Gastroesophageal sphincter (tissue), 3 donors: ENCODE results near the gene PTGFR.

ENCODE experiments used
- CTCF ChIP-seq, 4 experiments: fragments of 200-600 bp in 2 of 4; fragments of 450-650 bp in 2 of 4; sonication (generic) in 1 of 4; IDR thresholded peaks; one replicate each; pipeline ENCODE4 v1.5.1; 2017 to 2019; ENCODE audit warnings: antibody characterized with exemption in 4 of 4, mild to moderate bottlenecking in 2 of 4, moderate library complexity in 2 of 4
- EP300 ChIP-seq: sonication (generic); formaldehyde crosslinking; IDR thresholded peaks from one replicate; pipeline ENCODE4 v1.6.1; 2017; ENCODE audit warnings: antibody characterized with exemption, mild to moderate bottlenecking
- POLR2A ChIP-seq, 2 donors: fragments of 450-650 bp; IDR thresholded peaks; one replicate each; pipeline ENCODE4 v1.6.1; 2017; ENCODE audit warnings: antibody characterized with exemption in 2 of 2, mild to moderate bottlenecking in 2 of 2, moderate library complexity in 1 of 2
- POLR2AphosphoS5 ChIP-seq: sonication (generic); formaldehyde crosslinking; IDR thresholded peaks from one replicate; pipeline ENCODE4 v1.6.1; 2017; ENCODE audit warnings: antibody characterized with exemption

- TF ChIP-seq CTCF (IDR thresholded peaks at IDR 0.05), result no peak
- no peak for TF ChIP-seq EP300
- TF ChIP-seq POLR2A (IDR thresholded peaks at IDR 0.05), result no peak
- TF ChIP-seq POLR2AphosphoS5, result no peak
Observed at GRCh38 chr1:78471890-78472620, 18.7 kb upstream of the PTGFR start.
